GM19023 (cell line): ENCODE results near the gene JPT2.

Experiments
- ATAC-seq: cut with Tn5 transposase; IDR thresholded peaks from one replicate; pipeline ENCODE4 v1.9.1; 2021; ENCODE audit warnings: mild to moderate bottlenecking, moderate library complexity; ENCODE audit not compliant: unreplicated experiment

JPT2 gene

GRCh38 chr16:1673424-1674151 lies 4.5 kb upstream of the JPT2 start:
- no peak for ATAC-seq

- ATAC-seq: no peak
Observed at GRCh38 chr16:1674306-1674705, 3.8 kb upstream of the JPT2 start.

GRCh38 chr16:1674751-1675664 lies 3.1 kb upstream of the JPT2 start:
- no peak for ATAC-seq

GRCh38 chr16:1676661-1677060 lies 1.4 kb upstream of the JPT2 start:
- ATAC-seq: no peak

- ATAC-seq: no peak
Observed at GRCh38 chr16:1677339-1677738, 740 bp upstream of the JPT2 start.

GRCh38 chr16:1678500-1679098 lies 520 bp downstream of the JPT2 start:
- ATAC-seq: peak; percentile 11

- no peak for ATAC-seq
Observed at GRCh38 chr16:1680361-1680760, 2.3 kb downstream of the JPT2 start.

GRCh38 chr16:1681032-1681431 lies 3.0 kb downstream of the JPT2 start:
- ATAC-seq: no peak

GRCh38 chr16:1687427-1688316 lies 9.6 kb downstream of the JPT2 start:
- ATAC-seq: no peak

- ATAC-seq: no peak
Observed at GRCh38 chr16:1688807-1689560, 10.9 kb downstream of the JPT2 start.

- no peak for ATAC-seq
Observed at GRCh38 chr16:1689853-1690252, 11.8 kb downstream of the JPT2 start.

GRCh38 chr16:1690810-1691209 lies 12.7 kb downstream of the JPT2 start:
- ATAC-seq: no peak

GRCh38 chr16:1691276-1691675 lies 13.2 kb downstream of the JPT2 start:
- no peak for ATAC-seq

- ATAC-seq: no peak
Observed at GRCh38 chr16:1691956-1692355, 13.9 kb downstream of the JPT2 start.

GRCh38 chr16:1696863-1697262 lies 18.8 kb downstream of the JPT2 start:
- ATAC-seq: no peak

- no peak for ATAC-seq
Observed at GRCh38 chr16:1698680-1699079, 20.6 kb downstream of the JPT2 start.

- ATAC-seq: no peak
Observed at GRCh38 chr16:1700246-1700645, 22.2 kb downstream of the JPT2 start.

GRCh38 chr16:1701216-1701878 lies 23.3 kb downstream of the JPT2 start:
- no peak for ATAC-seq

GRCh38 chr16:1705324-1705687 lies 27.2 kb downstream of the JPT2 start:
- peak; percentile 4 for ATAC-seq
